B cell (primary cell): Measurements from ENCODE around the gene FPR1. TPM values are rescaled to one million over a fixed set of nuclear protein-coding genes. Genes with fewer than 3 reads are reported as not detected.

ENCODE experiments used
- ATAC-seq: fragments of 200-7000 bp; cut with Tn5 transposase; one replicate; pipeline ENCODE4 v1.10.0; 2021; ENCODE audit warnings: low read depth, mild to moderate bottlenecking, moderate number of reproducible peaks, moderate library complexity
- CTCF ChIA-PET: fragments of 350-600 bp; sonication (Branson Sonifier 250); formaldehyde crosslinking; loops from one replicate; lab custom pipeline; 2021; ENCODE audit warnings: antibody characterized with exemption, inconsistent platforms; lab: Charles Lee
- POLR2A ChIA-PET: fragments of 350-600 bp; sonication (Branson Sonifier 250); formaldehyde crosslinking; loops from one replicate; lab custom pipeline; 2021; ENCODE audit warnings: antibody characterized with exemption; lab: Charles Lee
- DNase-seq: peaks from one replicate; pipeline ENCODE4 v3.0.0; 2013
- H2AFZ ChIP-seq: 2 replicates; pipeline ENCODE4 v1.6.1; 2012; ENCODE audit warnings: mild to moderate bottlenecking, low read depth, low read length; ENCODE audit not compliant: insufficient read depth, poor library complexity, severe bottlenecking
- H3K27ac ChIP-seq, 2 donors: 1 replicate in 1 of 2; 2 replicates in 1 of 2; pipeline ENCODE4 v1.5.1; 2012 to 2013; ENCODE audit warnings: low read length in 2 of 2, mild to moderate bottlenecking in 2 of 2, moderate library complexity in 1 of 2
- H3K27me3 ChIP-seq, 4 experiments: fragments of 200-600 bp in 1 of 4; sonication (generic) in 1 of 4; replicated peaks in 1 of 4; 1 replicate in 2 of 4; 2 replicates in 2 of 4; pipeline versions ENCODE4 v1.6.1 to v1.7.0; 2013 to 2016; ENCODE audit warnings: low read length in 3 of 4, mild to moderate bottlenecking in 2 of 4, mixed read lengths in 1 of 4, moderate library complexity in 1 of 4; ENCODE audit not compliant: insufficient read depth in 4 of 4, control insufficient read depth in 3 of 4; ENCODE audit errors: control extremely low read depth in 1 of 4
- H3K36me3 ChIP-seq, 2 experiments: replicated peaks in 1 of 2; 1 replicate in 1 of 2; 2 replicates in 1 of 2; pipeline versions ENCODE4 v1.6.1 to v1.7.1; 2013; ENCODE audit warnings: low read length in 1 of 2; ENCODE audit not compliant: insufficient read depth in 2 of 2, control insufficient read depth in 1 of 2; ENCODE audit errors: control extremely low read depth in 1 of 2, extremely low read depth in 1 of 2
- H3K4me1 ChIP-seq, 2 donors: fragments of 200-600 bp in 1 of 2; sonication (generic) in 1 of 2; 1 replicate in 1 of 2; 2 replicates in 1 of 2; pipeline versions ENCODE4 v1.5.1 to v1.6.1; 2013 to 2017; ENCODE audit warnings: low read length in 2 of 2; ENCODE audit not compliant: control insufficient read depth in 2 of 2, insufficient read depth in 2 of 2
- H3K4me2 ChIP-seq: replicated peaks from 2 replicates; pipeline ENCODE3; 2012; ENCODE audit warnings: mild to moderate bottlenecking, low read depth, low read length; ENCODE audit not compliant: poor library complexity, severe bottlenecking
- H3K4me3 ChIP-seq, 5 experiments: fragments of 200-600 bp in 1 of 5; sonication (generic) in 1 of 5; 1 replicate in 3 of 5; 2 replicates in 2 of 5; pipeline versions ENCODE4 v1.5.1 to v1.7.0; 2011 to 2016; ENCODE audit warnings: low read length in 4 of 5, mild to moderate bottlenecking in 4 of 5, low read depth in 2 of 5, control low read depth in 1 of 5, moderate library complexity in 1 of 5; ENCODE audit not compliant: insufficient read depth in 1 of 5; ENCODE audit errors: control extremely low read depth in 1 of 5, extremely low read depth in 1 of 5
- H3K79me2 ChIP-seq: fragments of 200-600 bp; sonication (generic); one replicate; pipeline ENCODE4 v1.6.0; 2016; ENCODE audit warnings: low read length; ENCODE audit not compliant: control insufficient read depth, insufficient read depth
- H3K9ac ChIP-seq: fragments of 200-600 bp; sonication (generic); 2 replicates; pipeline ENCODE4 v1.6.1; 2017; ENCODE audit warnings: mild to moderate bottlenecking, low read length, moderate library complexity
- H3K9me3 ChIP-seq, 3 donors: one replicate each; pipeline versions ENCODE4 v1.6.1 to v1.7.1; 2013; ENCODE audit warnings: low read length in 2 of 3; ENCODE audit not compliant: control insufficient read depth in 2 of 3, insufficient read depth in 1 of 3; ENCODE audit errors: control extremely low read depth in 1 of 3
- H4K20me1 ChIP-seq: 2 replicates; pipeline ENCODE4 v1.6.0; 2012; ENCODE audit warnings: mild to moderate bottlenecking, low read length; ENCODE audit not compliant: insufficient read depth, control insufficient read depth, poor library complexity, severe bottlenecking
- H3K27ac Mint-ChIP-seq: one replicate; pipeline ENCODE4 v1.8.0; 2021; ENCODE audit warnings: mixed read lengths
- H3K27me3 Mint-ChIP-seq: one replicate; pipeline ENCODE4 v1.8.0; 2021; ENCODE audit warnings: mixed read lengths
- H3K4me1 Mint-ChIP-seq: one replicate; pipeline ENCODE4 v1.8.0; 2021; ENCODE audit warnings: mixed read lengths
- H3K4me3 Mint-ChIP-seq: one replicate; pipeline ENCODE4 v1.8.0; 2021; ENCODE audit warnings: mixed read lengths
- H3K9me3 Mint-ChIP-seq: one replicate; pipeline ENCODE4 v1.8.0; 2022; ENCODE audit warnings: mixed read lengths; ENCODE audit not compliant: insufficient read depth
- EZH2 ChIP-seq: IDR thresholded peaks from 2 replicates; pipeline ENCODE4 v1.6.1; 2012; ENCODE audit warnings: borderline replicate concordance, low read depth, mild to moderate bottlenecking, moderate library complexity, low read length; ENCODE audit not compliant: insufficient read depth, poor library complexity, severe bottlenecking
- WGBS: methylation state at CpG from one replicate; pipeline ENCODE4 v1.1.5; 2013; ENCODE audit warnings: missing lambda C conversion rate; ENCODE audit not compliant: insufficient coverage; 5-methylcytosine and 5-hydroxymethylcytosine counted together
- intact Hi-C: fragments of 100-400 bp; cut with micrococcal nuclease; formaldehyde crosslinking; loops from one replicate; pipeline ENCODE4 v1.10.0; 2022
- polyA plus RNA-seq: library from polyadenylated mRNA; depleted of rRNA; stranded (reverse); fragments of >200 nt; gene quantifications from 2 replicates; pipeline ENCODE4 v1.2.3, GENCODE V29; 2012
- total RNA-seq, 2 donors: library from RNA; stranded (reverse); fragments of 120-200 nt in 1 of 2; gene quantifications; 1 replicate in 1 of 2; 2 replicates in 1 of 2; pipeline versions ENCODE4 v1.2.3 to v1.2.4, GENCODE V29; 2013 to 2022
- TF ChIP-seq, protein P1 (sequence below): fragments of 200-600 bp; IDR thresholded peaks from one replicate; pipeline ENCODE4 v1.8.0; 2022; ENCODE audit warnings: antibody characterized with exemption, mild to moderate bottlenecking

Gene FPR1
- total and polyA plus RNA-seq, 2 donors (not counting 1 experiment from before 2014, with no cell fraction given) = 0.17 to 1.1 TPM

DNA sequence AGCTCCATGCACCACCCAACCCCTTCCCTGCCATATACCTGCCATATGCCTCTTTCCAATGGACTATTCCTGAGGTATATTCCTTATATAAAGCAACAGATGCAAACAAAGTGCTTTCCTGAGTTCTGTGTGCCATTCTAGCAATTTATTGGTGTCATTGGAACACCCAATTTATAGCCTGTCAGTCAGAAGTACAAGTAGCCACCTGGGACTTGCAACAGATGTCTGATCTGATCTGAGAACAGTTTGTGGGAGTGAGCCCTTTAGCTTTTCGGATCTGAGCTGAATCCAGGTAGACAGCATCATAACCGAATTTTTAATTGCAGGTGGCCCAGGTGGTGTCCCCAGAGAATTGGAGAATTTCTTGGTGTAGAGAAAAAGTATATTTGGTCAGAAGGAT, 42.3 kb upstream of the FPR1 start:
- intact Hi-C loops = no loop called here
- WGBS = 95% methylated on average over 2 of the region's 2 CpGs
- Mint-ChIP-seq H3K9me3 (peaks cover 5% of the 10 kb centered on the region), H3K4me3 (no peak overlapping the region), H3K4me1 (no peaks in the 10 kb centered on the region), H3K27me3 (peaks cover 17% of the 10 kb centered on the region), H3K27ac (no peak overlapping the region)
- no peak overlapping the region for H3K4me3 ChIP-seq
- no peak overlapping the region for H3K4me2 ChIP-seq
- CTCF ChIA-PET = no interaction called here
- POLR2A ChIA-PET = no interaction called here
- no peaks in the 10 kb centered on the region for H3K79me2 ChIP-seq
- peaks cover 0 to 17% (median 0%) of the 10 kb centered on the region in 3 donors for H3K9me3 ChIP-seq
- no peak overlapping the region for H2AFZ ChIP-seq
- H3K36me3 ChIP-seq = no peaks in the 10 kb centered on the region
- DNase-seq (no peak), ATAC-seq (no peak)
- H4K20me1 ChIP-seq = no peaks in the 10 kb centered on the region
- no peaks in the 10 kb centered on the region for H3K4me1 ChIP-seq
- H3K9ac ChIP-seq = no peak overlapping the region
- TF ChIP-seq, protein P1, sequence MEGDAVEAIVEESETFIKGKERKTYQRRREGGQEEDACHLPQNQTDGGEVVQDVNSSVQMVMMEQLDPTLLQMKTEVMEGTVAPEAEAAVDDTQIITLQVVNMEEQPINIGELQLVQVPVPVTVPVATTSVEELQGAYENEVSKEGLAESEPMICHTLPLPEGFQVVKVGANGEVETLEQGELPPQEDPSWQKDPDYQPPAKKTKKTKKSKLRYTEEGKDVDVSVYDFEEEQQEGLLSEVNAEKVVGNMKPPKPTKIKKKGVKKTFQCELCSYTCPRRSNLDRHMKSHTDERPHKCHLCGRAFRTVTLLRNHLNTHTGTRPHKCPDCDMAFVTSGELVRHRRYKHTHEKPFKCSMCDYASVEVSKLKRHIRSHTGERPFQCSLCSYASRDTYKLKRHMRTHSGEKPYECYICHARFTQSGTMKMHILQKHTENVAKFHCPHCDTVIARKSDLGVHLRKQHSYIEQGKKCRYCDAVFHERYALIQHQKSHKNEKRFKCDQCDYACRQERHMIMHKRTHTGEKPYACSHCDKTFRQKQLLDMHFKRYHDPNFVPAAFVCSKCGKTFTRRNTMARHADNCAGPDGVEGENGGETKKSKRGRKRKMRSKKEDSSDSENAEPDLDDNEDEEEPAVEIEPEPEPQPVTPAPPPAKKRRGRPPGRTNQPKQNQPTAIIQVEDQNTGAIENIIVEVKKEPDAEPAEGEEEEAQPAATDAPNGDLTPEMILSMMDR = no peak
- TF ChIP-seq EZH2 = no peak
- no peak overlapping the region for H3K27ac ChIP-seq
- no peaks in the 10 kb centered on the region for H3K27me3 ChIP-seq

DNA sequence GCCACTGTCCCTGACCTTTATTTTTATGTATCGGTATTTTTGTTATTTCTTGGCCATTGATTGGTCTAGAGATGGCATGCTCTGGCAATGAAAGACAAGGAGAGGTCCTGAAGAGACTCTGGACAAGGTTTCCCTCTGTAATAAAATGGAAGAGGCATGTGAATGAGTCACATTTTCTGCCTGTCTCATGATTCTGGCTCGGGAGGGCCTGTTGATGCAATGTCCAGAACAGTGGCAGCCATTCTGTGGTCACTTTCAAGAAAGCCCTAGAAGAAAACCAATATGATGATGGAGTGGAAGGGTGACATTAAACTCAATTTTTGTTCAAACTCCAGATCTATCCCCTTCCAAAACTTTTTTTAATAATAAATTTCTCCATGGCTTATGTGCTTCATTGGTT, 41.3 kb upstream of the FPR1 start:
- Mint-ChIP-seq H3K9me3 (peaks cover 5% of the 10 kb centered on the region), H3K27ac (no peak overlapping the region), H3K4me1 (no peaks in the 10 kb centered on the region), H3K4me3 (no peak overlapping the region), H3K27me3 (peaks cover 17% of the 10 kb centered on the region)
- H2AFZ ChIP-seq = no peak overlapping the region
- CTCF ChIA-PET = no interaction called here
- no peaks in the 10 kb centered on the region for H3K27me3 ChIP-seq
- no peaks in the 10 kb centered on the region for H3K4me1 ChIP-seq
- TF ChIP-seq, protein P1 = no peak
- no peak for TF ChIP-seq EZH2
- H3K27ac ChIP-seq = no peak overlapping the region
- H3K9me3 ChIP-seq = peaks cover 0 to 14% (median under 1%) of the 10 kb centered on the region in 3 donors
- no peaks in the 10 kb centered on the region for H4K20me1 ChIP-seq
- H3K4me2 ChIP-seq = no peak overlapping the region
- H3K4me3 ChIP-seq = no peak overlapping the region
- H3K79me2 ChIP-seq = no peaks in the 10 kb centered on the region
- intact Hi-C loops = no loop called here
- ATAC-seq (no peak), DNase-seq (no peak)
- H3K36me3 ChIP-seq = no peaks in the 10 kb centered on the region
- WGBS = 40% methylated on average over 1 of the region's 2 CpGs
- H3K9ac ChIP-seq = no peak overlapping the region
- POLR2A ChIA-PET = no interaction called here
